Duodenal mucosa (tissue), 2 donors: ENCODE results near the gene ITCH.

Source experiments
- H3K27ac ChIP-seq: one replicate; pipeline ENCODE4 v1.7.0; 2013; ENCODE audit warnings: low read depth, low read length
- H3K27me3 ChIP-seq, 2 donors: one replicate each; pipeline ENCODE4 v1.7.0; 2013; ENCODE audit warnings: low read length in 2 of 2, control low read depth in 1 of 2; ENCODE audit not compliant: insufficient read depth in 2 of 2, control insufficient read depth in 1 of 2
- H3K36me3 ChIP-seq, 2 donors: one replicate each; pipeline ENCODE4 v1.7.0; 2013; ENCODE audit warnings: low read length in 2 of 2, control low read depth in 1 of 2; ENCODE audit not compliant: insufficient read depth in 2 of 2, control insufficient read depth in 1 of 2
- H3K4me1 ChIP-seq, 2 donors: one replicate each; pipeline ENCODE4 v1.7.0; 2013; ENCODE audit warnings: low read length in 2 of 2, control low read depth in 1 of 2; ENCODE audit not compliant: insufficient read depth in 2 of 2, control insufficient read depth in 1 of 2
- H3K4me3 ChIP-seq, 2 donors: one replicate each; pipeline ENCODE4 v1.7.0; 2013; ENCODE audit warnings: low read length in 2 of 2, low read depth in 1 of 2
- H3K9ac ChIP-seq, 2 donors: one replicate each; pipeline ENCODE4 v1.7.0; 2013; ENCODE audit warnings: low read length in 2 of 2, low read depth in 1 of 2
- H3K9me3 ChIP-seq, 2 donors: one replicate each; pipeline ENCODE4 v1.7.0; 2013; ENCODE audit warnings: low read length in 2 of 2, control low read depth in 1 of 2; ENCODE audit not compliant: control insufficient read depth in 1 of 2

The ITCH gene

GRCh38 chr20:34553366-34553867 is 190.3 kb downstream of the ITCH start:
- peaks cover 3 to 7% of the 10 kb centered on the region in 2 donors for H3K4me1 ChIP-seq

GRCh38 chr20:34557936-34558319 is 194.9 kb downstream of the ITCH start:
- peak overlapping the region; percentile 78 for H3K27ac ChIP-seq
- no peaks in the 10 kb centered on the region for H3K9me3 ChIP-seq
- H3K27me3 ChIP-seq, result no peaks in the 10 kb centered on the region
- H3K36me3 ChIP-seq, result peaks cover 0 to 6% of the 10 kb centered on the region in 2 donors
- peak overlapping the region; percentile 76 to 86 for H3K4me3 ChIP-seq
- H3K9ac ChIP-seq, result peak overlapping the region; percentile 75 to 89
- H3K4me1 ChIP-seq, result peaks cover 3 to 7% of the 10 kb centered on the region in 2 donors

More at GRCh38 chr20:34553366-34553867, 190.3 kb downstream of the ITCH start:
- Histone ChIP-seq H3K27me3 (no peaks in the 10 kb centered on the region), H3K9ac (no peak overlapping the region), H3K27ac (no peak overlapping the region), H3K4me3 (no peak overlapping the region), H3K36me3 (peaks cover 0 to 6% of the 10 kb centered on the region in 2 donors), H3K9me3 (no peaks in the 10 kb centered on the region)

GRCh38 chr20:34558320-34559218 is 195.5 kb downstream of the ITCH start, which contains the start of gene MAP1LC3A:
TSS of gene MAP1LC3A (plus strand) at chr20:34558718. CDS start at chr20:34558869, 151 bp downstream.
- H3K27me3 ChIP-seq, result no peaks in the 10 kb centered on the region
- H3K9me3 ChIP-seq, result no peaks in the 10 kb centered on the region
- H3K4me3 ChIP-seq, result peak within 1 kb of the TSS; percentile 76 to 86
- peaks cover 0 to 6% of the 10 kb centered on the region in 2 donors for H3K36me3 ChIP-seq
- peak within 1 kb of the TSS; percentile 75 to 89 for H3K9ac ChIP-seq
- peaks cover 3 to 5% of the 10 kb centered on the region in 2 donors for H3K4me1 ChIP-seq
- H3K27ac ChIP-seq, result peak within 1 kb of the TSS; percentile 78

- no peak overlapping the region for H3K9ac ChIP-seq
- H3K4me3 ChIP-seq, result no peak overlapping the region
- H3K27me3 ChIP-seq, result no peaks in the 10 kb centered on the region
- H3K4me1 ChIP-seq, result peaks cover 0 to 3% of the 10 kb centered on the region in 2 donors
- peaks cover 0 to 6% of the 10 kb centered on the region in 2 donors for H3K36me3 ChIP-seq
- no peaks in the 10 kb centered on the region for H3K9me3 ChIP-seq
- no peak overlapping the region for H3K27ac ChIP-seq
These were observed 196.5 kb downstream of the ITCH start for GRCh38 chr20:34559311-34560140.

DNA sequence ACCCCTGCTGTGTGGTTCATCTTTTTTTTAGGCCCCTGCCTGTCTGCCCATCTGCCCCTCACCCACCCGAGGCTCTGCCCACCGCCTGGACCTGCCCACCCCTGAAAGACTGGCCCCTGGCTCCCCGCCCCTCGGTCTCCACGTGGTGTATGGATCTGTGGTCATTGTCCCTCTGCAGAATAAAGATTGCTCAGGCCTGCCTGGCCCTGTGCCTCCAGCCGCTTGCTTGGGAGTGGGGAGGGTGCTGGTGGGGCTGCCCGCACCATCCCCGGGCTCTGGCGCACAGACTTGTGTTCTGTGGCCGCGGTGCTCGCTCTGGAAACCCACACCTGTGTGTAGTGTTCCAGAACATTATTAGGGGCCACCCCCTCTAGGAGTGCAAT is 197.1 kb downstream of the ITCH start:
- Histone ChIP-seq H3K27me3 (no peaks in the 10 kb centered on the region), H3K9ac (no peak overlapping the region), H3K9me3 (no peaks in the 10 kb centered on the region), H3K27ac (no peak overlapping the region), H3K4me3 (no peak overlapping the region), H3K4me1 (peaks cover 0 to 3% of the 10 kb centered on the region in 2 donors), H3K36me3 (peaks cover 0 to 6% of the 10 kb centered on the region in 2 donors)

GRCh38 chr20:34560614-34561013 is 197.5 kb downstream of the ITCH start:
- Histone ChIP-seq H3K36me3 (peaks cover 0 to 7% of the 10 kb centered on the region in 2 donors), H3K9ac (no peak overlapping the region), H3K9me3 (no peaks in the 10 kb centered on the region), H3K27me3 (no peaks in the 10 kb centered on the region), H3K4me1 (peaks cover 0 to 3% of the 10 kb centered on the region in 2 donors), H3K27ac (no peak overlapping the region), H3K4me3 (no peak overlapping the region)
